GM18870 (cell line): ENCODE measurements around the gene FBXL22.

Source experiments
- ATAC-seq: cut with Tn5 transposase; IDR thresholded peaks from one replicate; pipeline ENCODE4 v1.9.1; 2021; ENCODE audit warnings: moderate library complexity; ENCODE audit not compliant: unreplicated experiment

Gene FBXL22, protein sequence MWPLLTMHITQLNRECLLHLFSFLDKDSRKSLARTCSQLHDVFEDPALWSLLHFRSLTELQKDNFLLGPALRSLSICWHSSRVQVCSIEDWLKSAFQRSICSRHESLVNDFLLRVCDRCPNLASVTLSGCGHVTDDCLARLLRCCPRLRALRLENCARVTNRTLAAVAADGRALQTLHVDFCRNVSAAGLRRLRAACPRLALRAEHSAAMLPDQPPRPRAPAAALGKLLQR

DNA sequence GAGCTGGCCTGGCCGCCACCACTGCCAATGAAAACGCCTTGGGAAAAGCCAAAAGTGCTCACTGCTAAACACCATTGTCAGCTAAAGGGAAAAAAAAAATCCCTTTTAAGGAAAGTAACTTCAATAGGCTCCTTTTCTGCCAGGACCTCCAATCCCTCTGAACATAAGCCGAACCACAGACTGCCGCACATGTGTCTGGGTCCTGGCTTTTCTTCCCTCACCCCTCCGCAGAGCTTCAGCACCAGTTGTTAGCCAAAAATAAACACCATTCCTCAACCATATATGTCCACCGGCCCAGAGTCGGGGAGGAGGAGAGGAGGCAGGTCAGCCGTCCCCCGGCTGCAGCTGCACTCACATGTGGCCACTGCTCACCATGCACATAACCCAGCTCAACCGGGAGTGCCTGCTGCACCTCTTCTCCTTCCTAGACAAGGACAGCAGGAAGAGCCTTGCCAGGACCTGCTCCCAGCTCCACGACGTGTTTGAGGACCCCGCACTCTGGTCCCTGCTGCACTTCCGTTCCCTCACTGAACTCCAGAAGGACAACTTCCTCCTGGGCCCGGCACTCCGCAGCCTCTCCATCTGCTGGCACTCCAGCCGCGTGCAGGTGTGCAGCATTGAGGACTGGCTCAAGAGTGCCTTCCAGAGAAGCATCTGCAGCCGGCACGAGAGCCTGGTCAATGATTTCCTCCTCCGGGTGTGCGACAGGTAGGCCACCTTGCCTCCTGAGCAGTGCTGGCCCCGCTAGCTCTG lies at the start of gene FBXL22:
Gene FBXL22, plus strand, starts transcription at position 350 of the 753 bp plus-strand sequence. Its CDS starts 6 bp downstream, at position 356.
- ATAC-seq = no peak

GRCh38 chr15:63551400-63551799 lies 45.8 kb upstream of the FBXL22 start:
- ATAC-seq = no peak

DNA sequence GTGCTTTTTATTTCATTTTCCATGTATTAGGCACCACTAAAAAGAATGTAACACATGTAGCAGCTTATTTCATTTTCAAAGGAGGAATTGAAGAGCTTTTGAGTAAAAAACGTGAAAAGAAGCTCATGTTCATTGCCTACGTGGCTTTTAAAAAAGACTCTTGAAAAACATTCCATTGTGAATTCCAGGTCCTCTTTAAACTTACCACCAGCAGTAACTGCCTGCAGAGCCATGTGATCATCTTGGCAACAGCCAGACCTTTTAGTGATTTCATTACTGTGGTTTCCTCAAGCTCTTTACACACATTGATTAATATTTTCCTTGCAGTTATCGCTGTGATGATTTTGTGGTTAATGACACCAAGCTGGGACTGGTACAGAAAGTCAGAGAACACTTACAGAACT lies 43.8 kb upstream of the FBXL22 start:
- no peak for ATAC-seq

DNA sequence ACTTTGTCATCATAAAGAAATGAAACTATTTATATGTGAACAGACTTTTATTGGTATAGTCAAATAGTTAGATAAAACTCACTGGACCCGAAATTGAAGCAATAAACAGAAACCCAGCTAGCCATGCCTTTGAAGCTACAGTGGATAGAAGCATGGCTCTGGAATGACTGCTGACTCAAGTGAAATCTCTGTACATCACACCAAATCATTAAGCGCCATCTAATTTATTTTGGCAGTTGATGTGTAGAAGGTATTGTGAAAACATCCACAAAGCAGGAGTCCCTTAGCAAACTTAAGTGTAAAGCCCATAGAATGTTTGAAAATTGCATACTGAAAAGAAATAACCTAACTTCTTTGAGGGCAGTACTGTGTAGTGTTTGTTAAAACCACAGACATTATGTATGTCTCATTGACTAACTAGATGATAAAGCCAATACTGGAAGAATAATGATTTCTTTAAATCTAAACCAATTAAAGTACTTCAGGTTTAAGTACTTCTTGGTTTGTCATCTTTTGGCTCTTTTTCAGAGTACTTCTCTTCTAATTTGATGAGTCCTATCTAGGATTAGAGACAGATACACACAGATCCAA lies 42.8 kb upstream of the FBXL22 start:
- no peak for ATAC-seq

DNA sequence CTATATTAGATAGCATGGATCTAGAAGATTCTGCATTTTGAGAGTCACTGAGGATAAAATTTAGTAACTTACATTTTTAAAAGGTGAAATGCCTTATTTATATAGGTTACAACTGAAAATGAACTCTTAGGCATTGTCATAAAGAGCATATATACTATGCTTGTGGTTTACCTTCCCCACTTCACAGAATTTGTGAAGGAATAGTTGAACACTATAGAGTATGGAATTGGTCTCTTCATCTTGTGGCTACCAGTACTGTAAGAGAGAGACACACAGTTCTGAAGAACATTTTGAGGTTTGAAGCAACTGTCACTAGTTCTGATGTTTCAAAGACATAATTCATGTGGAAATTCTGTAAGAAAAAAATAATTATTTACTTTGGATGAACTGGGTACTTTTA lies 41.7 kb upstream of the FBXL22 start:
- ATAC-seq = no peak

DNA sequence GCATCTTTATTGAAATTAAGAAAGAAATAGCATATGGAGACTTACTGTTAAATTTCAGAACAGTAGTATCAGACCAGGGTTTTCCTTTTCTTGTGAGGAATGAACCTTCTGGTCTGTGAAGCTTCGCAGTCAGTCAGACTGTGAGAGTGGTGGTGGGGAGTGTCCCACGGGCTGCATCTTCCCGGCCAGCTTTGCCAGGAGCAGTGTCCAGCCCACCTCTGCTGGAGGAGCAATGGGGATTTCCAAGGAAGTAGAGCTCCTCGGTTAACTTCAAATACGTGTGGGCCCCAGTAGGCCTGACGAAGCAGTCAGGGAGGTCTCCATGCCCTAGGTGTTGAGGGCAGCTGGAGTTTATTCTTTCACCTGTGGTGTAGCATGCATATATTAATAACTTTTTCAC lies 40.9 kb upstream of the FBXL22 start:
- ATAC-seq = no peak

DNA sequence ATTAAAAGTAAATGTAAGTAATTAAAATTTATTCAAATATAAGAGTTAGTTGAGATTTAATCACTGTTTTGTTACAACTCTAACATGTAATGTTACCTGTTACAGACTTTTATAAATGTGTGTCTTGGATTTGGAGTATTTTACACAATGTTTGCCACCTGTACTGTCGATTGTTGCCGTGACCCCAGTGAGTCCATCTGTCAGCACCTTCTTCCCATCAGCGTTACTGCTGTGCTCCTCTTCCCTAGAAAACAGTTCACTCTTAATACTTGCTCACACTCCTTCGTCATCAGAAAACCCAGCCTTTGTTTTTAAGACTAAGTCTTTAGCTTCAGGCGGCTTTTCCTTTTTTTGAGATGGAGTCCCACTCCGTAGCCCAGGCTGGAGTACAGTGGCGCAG lies 40.5 kb upstream of the FBXL22 start:
- ATAC-seq = no peak

- no peak for ATAC-seq
Observed at GRCh38 chr15:63559753-63560152, 37.4 kb upstream of the FBXL22 start.

DNA sequence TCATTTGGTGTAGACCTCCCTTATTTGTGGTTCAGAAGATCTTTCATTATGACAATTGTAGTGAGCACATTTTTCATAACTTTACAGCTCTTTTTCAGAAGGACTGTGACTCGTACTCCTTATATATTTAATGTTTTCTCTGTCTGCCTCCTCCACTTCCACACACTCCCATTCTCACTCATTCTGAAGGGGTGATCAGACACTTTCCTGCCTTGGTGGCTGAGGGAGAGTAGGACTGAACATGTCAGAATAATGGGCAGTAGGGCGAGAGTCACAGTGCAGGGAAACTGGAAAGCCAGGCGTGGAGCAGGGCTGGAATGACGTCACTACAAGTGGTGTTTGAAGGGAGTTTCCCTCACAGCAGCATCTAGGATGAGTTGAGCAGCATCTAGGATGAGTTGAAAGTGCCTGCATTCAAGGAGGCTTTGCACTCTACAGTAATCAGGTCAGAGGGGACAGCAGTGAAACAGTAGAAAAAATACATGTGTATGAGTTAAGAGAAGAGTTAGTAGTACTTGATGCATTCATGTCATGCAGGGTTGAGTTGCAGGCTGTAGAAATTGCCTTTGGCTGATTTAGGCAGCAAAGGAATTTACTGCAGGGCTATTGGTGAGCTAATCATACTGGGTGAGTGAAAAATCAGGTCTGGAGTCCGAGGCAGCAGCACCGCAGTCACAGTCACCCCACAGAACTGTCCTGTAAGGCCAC lies 36.3 kb upstream of the FBXL22 start:
- ATAC-seq = no peak

DNA sequence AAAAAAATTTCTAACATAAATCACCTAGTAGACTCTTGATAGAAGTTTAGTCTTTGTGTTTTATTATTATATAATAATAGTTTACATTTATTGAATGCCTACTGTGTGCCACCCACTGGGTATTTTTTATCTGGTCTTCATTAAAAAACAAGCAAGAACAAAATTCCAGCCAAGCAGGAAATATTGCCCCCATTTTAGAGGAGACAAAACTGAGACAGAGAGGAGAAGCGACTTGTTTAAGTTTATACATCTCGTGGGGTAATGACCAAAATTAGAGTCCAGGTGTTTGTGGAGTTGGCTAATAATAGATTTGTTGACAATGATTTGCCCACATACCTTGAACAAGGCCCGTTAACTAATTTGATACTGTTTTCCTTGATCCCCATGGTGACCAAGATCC lies 33.1 kb upstream of the FBXL22 start:
- no peak for ATAC-seq

- ATAC-seq = no peak
Observed at GRCh38 chr15:63565536-63566186, 31.5 kb upstream of the FBXL22 start.

- no peak for ATAC-seq
Observed at GRCh38 chr15:63572749-63573464, 24.3 kb upstream of the FBXL22 start.

GRCh38 chr15:63573533-63573932 lies 23.7 kb upstream of the FBXL22 start:
- ATAC-seq = no peak

DNA sequence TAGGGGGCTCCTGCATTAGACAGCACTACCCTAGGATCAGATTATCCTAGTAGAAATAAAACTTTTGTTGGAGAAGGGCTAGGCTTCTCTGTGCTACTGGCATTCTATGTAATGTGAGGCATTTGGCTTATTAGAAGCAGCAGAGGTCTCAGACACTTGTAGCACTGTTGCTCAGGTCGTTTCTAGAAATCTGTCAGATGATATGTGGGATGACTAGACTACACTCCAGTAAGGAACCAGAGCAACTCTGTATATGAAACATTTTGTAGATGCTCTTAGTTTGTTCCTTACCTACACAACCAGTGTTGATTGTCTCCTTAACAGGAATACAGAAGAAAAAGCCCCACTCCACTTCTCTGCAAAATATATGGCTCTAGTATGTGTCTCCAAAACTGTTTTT lies 21.9 kb upstream of the FBXL22 start:
- ATAC-seq = no peak

DNA sequence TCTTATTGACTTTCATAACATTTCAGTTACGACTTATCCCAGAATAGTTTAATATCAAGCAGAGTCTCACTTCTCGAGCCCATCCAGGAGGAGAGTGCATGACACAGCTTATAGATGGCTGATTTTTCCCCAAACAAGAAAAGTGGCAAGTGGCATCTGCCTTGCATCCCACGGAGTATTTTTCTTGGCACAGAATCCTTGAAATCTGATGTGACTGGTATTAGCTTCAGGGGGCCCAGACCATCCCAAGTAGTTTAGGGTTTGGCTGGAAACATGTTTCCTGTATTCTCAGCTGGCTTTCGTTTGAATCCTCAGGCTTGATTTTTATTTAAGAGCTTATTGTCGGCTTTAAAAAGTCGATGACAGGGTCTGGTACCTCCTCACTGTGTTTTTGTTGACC lies 20.7 kb upstream of the FBXL22 start:
- no peak for ATAC-seq

DNA sequence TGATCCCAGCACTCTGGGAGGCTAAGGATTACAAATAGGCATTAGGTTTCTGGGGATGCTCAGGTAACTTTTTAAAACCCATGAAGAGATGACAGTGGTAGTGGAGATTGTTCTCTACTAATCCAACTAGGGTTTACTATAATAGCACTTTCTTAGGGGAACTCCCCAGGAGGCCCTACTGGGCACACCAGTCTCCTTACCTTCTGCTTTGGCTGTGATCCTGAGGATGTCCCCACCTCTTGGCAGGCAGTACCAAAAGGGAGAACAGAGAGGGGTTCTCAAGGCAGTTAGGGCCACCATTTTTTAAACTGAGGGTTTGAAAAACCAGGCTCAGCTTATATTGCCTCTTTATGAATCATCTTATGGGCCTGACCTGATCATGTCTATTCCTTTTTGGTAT lies 15.0 kb upstream of the FBXL22 start:
- ATAC-seq = no peak

GRCh38 chr15:63582718-63583426 lies 14.3 kb upstream of the FBXL22 start:
- no peak for ATAC-seq

GRCh38 chr15:63586790-63587189 lies 10.4 kb upstream of the FBXL22 start:
- ATAC-seq = no peak

DNA sequence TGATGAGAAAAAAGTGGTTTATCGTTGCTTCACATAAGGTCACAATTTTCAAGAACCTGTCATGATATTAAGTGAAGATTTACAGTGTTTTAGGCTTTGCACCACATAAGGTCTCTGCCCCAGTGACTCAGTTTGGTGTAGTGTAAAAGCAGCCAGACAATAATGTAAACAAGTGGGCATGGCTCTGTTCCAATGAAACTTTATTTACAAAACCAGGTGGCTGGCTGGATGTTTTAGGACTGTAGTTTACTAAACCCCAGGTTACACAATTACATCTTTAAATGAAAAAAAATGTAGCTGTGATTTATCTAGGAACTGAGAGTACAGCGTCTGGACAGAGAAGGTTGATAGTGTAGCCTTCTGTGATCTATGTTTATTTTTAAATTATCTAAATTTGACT lies 9.7 kb upstream of the FBXL22 start:
- ATAC-seq = no peak

GRCh38 chr15:63588826-63589225 lies 8.4 kb upstream of the FBXL22 start:
- no peak for ATAC-seq
